ENCODE results near the gene TOP3A.

The TOP3A gene

GRCh38 chr17:18231164-18231563 lies 83.6 kb downstream of the TOP3A start:
- no peak for DNase-seq (ENCODE audit: low read depth)
- no peak overlapping the region for H3K4me3 ChIP-seq (ENCODE audit: low read depth, low read length)
- TF ChIP-seq CTCF (IDR thresholded peaks at IDR 0.05; ENCODE audit: low read depth, low read length) (no peak), MAX (IDR thresholded peaks at IDR 0.05; ENCODE audit: low read depth, low read length) (no peak), MYC (IDR thresholded peaks at IDR 0.05; ENCODE audit: low read depth, low read length) (no peak), POLR2A (IDR thresholded peaks at IDR 0.05; ENCODE audit: extremely low read depth, insufficient read length) (no peak)

GRCh38 chr17:18230288-18231141 lies 84.3 kb downstream of the TOP3A start:
- DNase-seq (ENCODE audit: low read depth), result no peak
- no peak overlapping the region for H3K4me3 ChIP-seq (ENCODE audit: low read depth, low read length)
- TF ChIP-seq MYC (IDR thresholded peaks at IDR 0.05; ENCODE audit: low read depth, low read length) (no peak), CTCF (IDR thresholded peaks at IDR 0.05; ENCODE audit: low read depth, low read length) (no peak), POLR2A (IDR thresholded peaks at IDR 0.05; ENCODE audit: extremely low read depth, insufficient read length) (no peak), MAX (IDR thresholded peaks at IDR 0.05; ENCODE audit: low read depth, low read length) (no peak)

- TF ChIP-seq CTCF (IDR thresholded peaks at IDR 0.05; ENCODE audit: low read depth, low read length) (no peak), MYC (IDR thresholded peaks at IDR 0.05; ENCODE audit: low read depth, low read length) (no peak), POLR2A (IDR thresholded peaks at IDR 0.05; ENCODE audit: extremely low read depth, insufficient read length) (no peak), MAX (IDR thresholded peaks at IDR 0.05; ENCODE audit: low read depth, low read length) (no peak)
- DNase-seq (ENCODE audit: low read depth), result no peak
- H3K4me3 ChIP-seq (ENCODE audit: low read depth, low read length), result no peak overlapping the region
Observed at GRCh38 chr17:18229771-18230170, 85.0 kb downstream of the TOP3A start.

GRCh38 chr17:18229254-18229653 lies 85.5 kb downstream of the TOP3A start:
- TF ChIP-seq MYC (IDR thresholded peaks at IDR 0.05; ENCODE audit: low read depth, low read length) (no peak), MAX (IDR thresholded peaks at IDR 0.05; ENCODE audit: low read depth, low read length) (no peak), CTCF (IDR thresholded peaks at IDR 0.05; ENCODE audit: low read depth, low read length) (no peak), POLR2A (IDR thresholded peaks at IDR 0.05; ENCODE audit: extremely low read depth, insufficient read length) (no peak)
- DNase-seq (ENCODE audit: low read depth), result no peak
- no peak overlapping the region for H3K4me3 ChIP-seq (ENCODE audit: low read depth, low read length)

- TF ChIP-seq MYC (IDR thresholded peaks at IDR 0.05; ENCODE audit: low read depth, low read length) (no peak), POLR2A (IDR thresholded peaks at IDR 0.05; ENCODE audit: extremely low read depth, insufficient read length) (no peak), MAX (IDR thresholded peaks at IDR 0.05; ENCODE audit: low read depth, low read length) (no peak), CTCF (IDR thresholded peaks at IDR 0.05; ENCODE audit: low read depth, low read length) (no peak)
- no peak overlapping the region for H3K4me3 ChIP-seq (ENCODE audit: low read depth, low read length)
- no peak for DNase-seq (ENCODE audit: low read depth)
Observed at GRCh38 chr17:18228176-18228682, 86.6 kb downstream of the TOP3A start.

Data from NB4 (cell line).